Ascending aorta (tissue), 2 donors: ENCODE results near the gene CASD1. TPM values are rescaled to one million over a fixed set of nuclear protein-coding genes. Genes with fewer than 3 reads are reported as not detected.

ENCODE experiments used
- DNase-seq, 2 donors: peaks; one replicate each; pipeline ENCODE4 v3.0.0-alpha.2; 2019; ENCODE audit warnings: low spot score in 2 of 2
- H3K27ac ChIP-seq, 2 donors: fragments of 200-600 bp; sonication (generic); one replicate each; pipeline ENCODE4 v1.5.1; 2016 to 2017; ENCODE audit warnings: mild to moderate bottlenecking in 1 of 2
- H3K27me3 ChIP-seq: fragments of 200-600 bp; sonication (generic); one replicate; pipeline ENCODE4 v1.5.1; 2017
- H3K36me3 ChIP-seq, 2 donors: fragments of 200-600 bp; sonication (generic); one replicate each; pipeline ENCODE4 v1.5.1; 2016
- H3K4me1 ChIP-seq, 2 donors: fragments of 200-600 bp; sonication (generic); one replicate each; pipeline ENCODE4 v1.5.1; 2016 to 2017; ENCODE audit warnings: mild to moderate bottlenecking in 1 of 2
- H3K4me3 ChIP-seq, 2 donors: fragments of 200-600 bp; sonication (generic); one replicate each; pipeline ENCODE4 v1.5.1; 2016 to 2017; ENCODE audit warnings: mild to moderate bottlenecking in 1 of 2
- H3K9me3 ChIP-seq, 2 donors: fragments of 200-600 bp; sonication (generic); one replicate each; pipeline ENCODE4 v1.5.1; 2016
- intact Hi-C: fragments of 100-400 bp; cut with DNase I; formaldehyde crosslinking; loops from one replicate; pipeline ENCODE4 v1.15.1; 2023
- total RNA-seq: library from RNA; depleted of rRNA; stranded (reverse); fragments of >200 nt; gene quantifications from one replicate; pipeline ENCODE4 v1.1.0, GENCODE V29; 2016
- TF ChIP-seq, protein P1 (sequence below), 3 experiments: fragments of 200-600 bp in 2 of 3; fragments of 450-650 bp in 1 of 3; sonication (generic) in 2 of 3; IDR thresholded peaks; one replicate each; pipeline ENCODE4 v1.5.1; 2016 to 2019; ENCODE audit warnings: antibody characterized with exemption in 3 of 3, mild to moderate bottlenecking in 1 of 3, moderate library complexity in 1 of 3

The CASD1 gene
- total RNA-seq, 1 donor from 2014 or later = 3.1 TPM

DNA sequence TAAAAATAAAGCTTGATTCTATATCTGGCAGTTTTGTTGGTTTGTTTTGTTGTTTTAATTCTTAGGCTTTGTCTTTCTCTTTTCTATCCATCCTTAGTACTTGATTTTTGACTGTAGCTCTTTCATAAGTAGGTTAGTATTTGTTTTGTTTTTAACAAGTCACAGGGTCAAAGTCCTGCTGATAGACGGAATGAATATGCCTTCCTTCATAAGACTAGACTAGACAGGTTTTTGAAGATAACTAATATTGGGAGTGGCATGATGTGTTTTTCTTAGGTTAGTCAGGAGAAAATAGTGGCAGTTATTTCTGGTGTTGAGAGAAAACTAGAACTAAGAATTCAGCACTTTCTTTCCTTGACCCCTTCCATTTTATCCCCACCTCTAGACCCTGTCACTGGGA lies 50.4 kb downstream of the CASD1 start:
- H3K4me1 ChIP-seq = no peaks in the 10 kb centered on the region
- peaks cover 0 to 5% of the 10 kb centered on the region in 2 donors for H3K36me3 ChIP-seq
- intact Hi-C loops = no loop called here
- no peak overlapping the region for H3K4me3 ChIP-seq
- no peak overlapping the region for H3K27ac ChIP-seq
- no peaks in the 10 kb centered on the region for H3K9me3 ChIP-seq
- H3K27me3 ChIP-seq = no peaks in the 10 kb centered on the region
- no peak for DNase-seq
- TF ChIP-seq, protein P1, sequence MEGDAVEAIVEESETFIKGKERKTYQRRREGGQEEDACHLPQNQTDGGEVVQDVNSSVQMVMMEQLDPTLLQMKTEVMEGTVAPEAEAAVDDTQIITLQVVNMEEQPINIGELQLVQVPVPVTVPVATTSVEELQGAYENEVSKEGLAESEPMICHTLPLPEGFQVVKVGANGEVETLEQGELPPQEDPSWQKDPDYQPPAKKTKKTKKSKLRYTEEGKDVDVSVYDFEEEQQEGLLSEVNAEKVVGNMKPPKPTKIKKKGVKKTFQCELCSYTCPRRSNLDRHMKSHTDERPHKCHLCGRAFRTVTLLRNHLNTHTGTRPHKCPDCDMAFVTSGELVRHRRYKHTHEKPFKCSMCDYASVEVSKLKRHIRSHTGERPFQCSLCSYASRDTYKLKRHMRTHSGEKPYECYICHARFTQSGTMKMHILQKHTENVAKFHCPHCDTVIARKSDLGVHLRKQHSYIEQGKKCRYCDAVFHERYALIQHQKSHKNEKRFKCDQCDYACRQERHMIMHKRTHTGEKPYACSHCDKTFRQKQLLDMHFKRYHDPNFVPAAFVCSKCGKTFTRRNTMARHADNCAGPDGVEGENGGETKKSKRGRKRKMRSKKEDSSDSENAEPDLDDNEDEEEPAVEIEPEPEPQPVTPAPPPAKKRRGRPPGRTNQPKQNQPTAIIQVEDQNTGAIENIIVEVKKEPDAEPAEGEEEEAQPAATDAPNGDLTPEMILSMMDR (IDR thresholded peaks at IDR 0.05) = no peak

DNA sequence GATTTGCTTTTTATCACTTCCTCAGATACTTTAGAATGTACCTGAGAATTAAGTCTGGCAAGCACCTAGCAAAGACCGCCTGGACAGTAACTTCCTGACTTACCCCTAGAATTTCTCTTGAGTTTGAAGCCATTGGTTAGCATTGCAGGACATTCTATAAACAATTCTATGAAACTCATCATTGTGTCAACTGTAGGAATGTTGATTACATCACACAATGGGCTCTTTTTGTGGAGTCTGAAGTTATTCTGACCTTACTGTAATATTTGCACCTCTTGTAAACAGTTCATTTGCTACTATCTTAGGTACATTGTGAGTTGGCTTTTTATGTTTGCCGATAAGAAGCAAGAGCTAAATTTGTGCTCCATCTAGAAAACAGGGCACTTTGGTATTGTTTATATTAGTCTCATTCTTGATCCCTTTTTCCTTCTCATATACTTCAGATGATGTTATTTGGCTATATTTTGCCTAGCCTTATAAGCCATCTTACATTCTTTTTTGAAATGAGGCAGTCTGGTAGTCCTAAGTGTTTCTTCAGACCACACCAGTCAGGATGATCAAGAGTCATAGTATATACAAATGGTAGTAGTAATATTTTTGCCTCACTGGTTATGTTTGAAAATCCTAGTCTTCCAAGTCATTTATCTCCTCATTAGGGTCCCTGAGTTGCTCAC lies 52.4 kb downstream of the CASD1 start:
- intact Hi-C loops = no loop called here
- no peak for DNase-seq
- H3K9me3 ChIP-seq = no peaks in the 10 kb centered on the region
- H3K4me3 ChIP-seq = no peak overlapping the region
- TF ChIP-seq, protein P1 (IDR thresholded peaks at IDR 0.05) = no peak
- no peaks in the 10 kb centered on the region for H3K27me3 ChIP-seq
- no peaks in the 10 kb centered on the region for H3K36me3 ChIP-seq
- H3K27ac ChIP-seq = no peak overlapping the region
- no peaks in the 10 kb centered on the region for H3K4me1 ChIP-seq

DNA sequence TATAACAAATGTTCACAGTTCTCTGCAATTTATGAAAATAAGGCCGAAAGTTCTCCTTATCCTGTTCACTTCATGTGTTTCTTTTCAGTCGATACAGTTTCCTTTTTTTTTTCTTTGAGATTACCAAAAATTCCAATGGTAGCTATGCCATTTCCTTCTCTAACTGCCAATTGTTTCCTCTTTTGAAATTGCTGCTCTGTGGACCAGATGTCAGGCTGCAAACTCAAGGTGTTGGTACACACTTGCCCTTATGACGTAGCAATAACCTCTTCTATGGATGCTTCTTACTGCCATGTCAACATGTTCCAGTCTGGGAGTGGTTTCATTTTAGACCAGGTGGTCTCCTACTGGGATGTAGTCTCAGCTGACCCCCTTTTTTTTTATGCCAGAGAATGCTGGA lies 52.9 kb downstream of the CASD1 start:
- H3K36me3 ChIP-seq = no peaks in the 10 kb centered on the region
- DNase-seq = no peak
- intact Hi-C loops = no loop called here
- H3K4me1 ChIP-seq = no peaks in the 10 kb centered on the region
- no peaks in the 10 kb centered on the region for H3K27me3 ChIP-seq
- TF ChIP-seq, protein P1 (IDR thresholded peaks at IDR 0.05) = no peak
- no peak overlapping the region for H3K4me3 ChIP-seq
- H3K27ac ChIP-seq = no peak overlapping the region
- no peaks in the 10 kb centered on the region for H3K9me3 ChIP-seq

DNA sequence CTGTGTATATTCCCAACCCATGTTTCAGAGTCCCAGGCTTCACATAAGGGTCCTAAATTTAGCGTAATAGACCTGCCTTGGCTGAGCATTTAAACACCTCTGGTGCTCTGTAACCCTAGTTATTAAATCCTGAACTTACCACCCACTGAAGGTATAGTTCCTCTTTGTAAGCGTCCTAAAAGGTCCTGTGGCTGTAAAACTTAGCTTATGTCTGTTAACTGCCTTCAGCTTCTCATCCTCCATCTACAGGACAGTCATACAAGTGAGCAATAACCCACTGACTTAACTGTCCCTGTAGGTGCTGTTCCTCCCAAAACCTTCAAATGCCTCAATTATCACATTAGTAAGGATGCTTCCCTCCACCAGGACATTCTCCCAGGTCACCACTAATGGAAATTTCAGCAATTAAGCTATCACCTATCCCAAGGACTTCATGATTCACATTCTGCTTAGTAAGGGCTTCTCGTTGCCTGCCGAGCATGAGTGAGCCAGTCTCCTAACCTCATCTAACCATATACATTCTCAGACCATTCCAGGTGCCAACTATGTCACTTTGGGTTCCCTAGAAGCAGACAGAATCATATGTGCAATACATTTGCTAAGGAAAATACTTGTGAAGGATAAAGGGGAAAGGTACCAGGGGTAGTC lies 55.8 kb downstream of the CASD1 start:
- Histone ChIP-seq H3K4me1 (no peaks in the 10 kb centered on the region), H3K27ac (no peak overlapping the region), H3K4me3 (no peak overlapping the region), H3K9me3 (no peaks in the 10 kb centered on the region), H3K36me3 (no peaks in the 10 kb centered on the region), H3K27me3 (no peaks in the 10 kb centered on the region)
- DNase-seq = no peak
- TF ChIP-seq, protein P1 (IDR thresholded peaks at IDR 0.05) = no peak
- intact Hi-C loops = no loop called here

DNA sequence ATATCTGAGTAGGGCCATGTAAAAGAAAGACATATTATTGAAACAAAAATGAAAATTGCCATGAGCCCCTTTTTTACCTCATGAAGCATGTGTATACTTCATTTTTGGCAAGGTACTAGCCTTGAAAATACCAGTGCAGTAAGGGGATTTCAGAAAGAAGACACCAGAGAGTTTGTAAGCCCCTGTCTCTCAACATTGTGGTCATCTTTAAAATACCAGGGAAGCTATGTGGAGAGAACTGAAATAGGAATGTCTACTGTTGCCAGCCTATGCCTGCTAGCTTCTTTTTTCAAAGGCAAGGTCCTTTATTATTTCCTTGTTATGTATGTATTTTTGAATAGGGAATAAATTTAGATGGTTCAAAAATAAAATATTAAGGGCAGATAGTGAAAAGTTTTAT lies 57.8 kb downstream of the CASD1 start:
- no peak for DNase-seq
- intact Hi-C loops = no loop called here
- no peaks in the 10 kb centered on the region for H3K36me3 ChIP-seq

More for the DNA sequence above, 57.8 kb downstream of the CASD1 start:
- no peaks in the 10 kb centered on the region for H3K4me1 ChIP-seq
- H3K4me3 ChIP-seq = no peak overlapping the region
- no peak overlapping the region for H3K27ac ChIP-seq
- TF ChIP-seq, protein P1 (IDR thresholded peaks at IDR 0.05) = no peak
- H3K27me3 ChIP-seq = no peaks in the 10 kb centered on the region
- no peaks in the 10 kb centered on the region for H3K9me3 ChIP-seq
